Activated CD8-positive, alpha-beta memory T cell treated with anti-CD3 and anti-CD28 coated beads, Interleukin-2, amount 50 U/mL, for 1 hour (primary cell): Measurements from ENCODE around the gene LRRC49.

Source experiments
- DNase-seq: peaks from one replicate; pipeline ENCODE4 v3.0.0-alpha.2; 2020; ENCODE audit errors: extremely low read depth

LRRC49 gene

GRCh38 chr15:71051539-71051938, 158.9 kb downstream of the LRRC49 start:
- no peak for DNase-seq

GRCh38 chr15:71052356-71052755, 159.7 kb downstream of the LRRC49 start:
- no peak for DNase-seq

- no peak for DNase-seq
Observed at GRCh38 chr15:71054286-71054952, 161.8 kb downstream of the LRRC49 start.

- no peak for DNase-seq
Observed at GRCh38 chr15:71055461-71055860, 162.8 kb downstream of the LRRC49 start.

- no peak for DNase-seq
Observed at GRCh38 chr15:71056111-71056510, 163.5 kb downstream of the LRRC49 start.

- DNase-seq: no peak
Observed at GRCh38 chr15:71057143-71057542, 164.5 kb downstream of the LRRC49 start.

- no peak for DNase-seq
Observed at GRCh38 chr15:71057581-71057980, 165.0 kb downstream of the LRRC49 start.

- DNase-seq: no peak
Observed at GRCh38 chr15:71060983-71061382, 168.4 kb downstream of the LRRC49 start.

- no peak for DNase-seq
Observed at GRCh38 chr15:71066983-71067382, 174.4 kb downstream of the LRRC49 start.

GRCh38 chr15:71069693-71070092, 177.1 kb downstream of the LRRC49 start:
- DNase-seq: no peak

- no peak for DNase-seq
Observed at GRCh38 chr15:71071529-71071928, 178.9 kb downstream of the LRRC49 start.

- DNase-seq: no peak
Observed at GRCh38 chr15:71072423-71072822, 179.8 kb downstream of the LRRC49 start.

GRCh38 chr15:71078506-71079207, 186.0 kb downstream of the LRRC49 start:
- DNase-seq: no peak

- no peak for DNase-seq
Observed at GRCh38 chr15:71079208-71080044, 186.8 kb downstream of the LRRC49 start.

GRCh38 chr15:71080166-71080565, 187.5 kb downstream of the LRRC49 start:
- no peak for DNase-seq

GRCh38 chr15:71080705-71081104, 188.1 kb downstream of the LRRC49 start:
- DNase-seq: no peak

GRCh38 chr15:71082803-71083202, 190.2 kb downstream of the LRRC49 start:
- DNase-seq: no peak

- no peak for DNase-seq
Observed at GRCh38 chr15:71083349-71083748, 190.7 kb downstream of the LRRC49 start.

GRCh38 chr15:71084264-71084663, 191.6 kb downstream of the LRRC49 start:
- DNase-seq: no peak

- no peak for DNase-seq
Observed at GRCh38 chr15:71085809-71086208, 193.2 kb downstream of the LRRC49 start.

- DNase-seq: no peak
Observed at GRCh38 chr15:71088155-71088554, 195.5 kb downstream of the LRRC49 start.

- no peak for DNase-seq
Observed at GRCh38 chr15:71088683-71089082, 196.1 kb downstream of the LRRC49 start.

- no peak for DNase-seq
Observed at GRCh38 chr15:71089801-71090200, 197.2 kb downstream of the LRRC49 start.
